SK-N-MC (cell line): ENCODE measurements around the gene SORBS2.

Source experiments
- EZH2 ChIP-seq: fragments of 200-600 bp; sonication (generic); IDR thresholded peaks from one replicate; pipeline ENCODE4 v1.6.1; 2017; ENCODE audit warnings: antibody characterized with exemption
- FOXP2 ChIP-seq: optimal IDR thresholded peaks from 2 replicates; pipeline ENCODE3; 2011; ENCODE audit warnings: mild to moderate bottlenecking, moderate library complexity; ENCODE audit not compliant: insufficient read depth; ENCODE audit errors: extremely low read length, control extremely low read depth
- POLR2AphosphoS5 ChIP-seq: IDR thresholded peaks from 2 replicates; pipeline ENCODE4 v1.6.1; 2012; ENCODE audit warnings: mild to moderate bottlenecking, low read depth, low read length, borderline replicate concordance

DNA sequence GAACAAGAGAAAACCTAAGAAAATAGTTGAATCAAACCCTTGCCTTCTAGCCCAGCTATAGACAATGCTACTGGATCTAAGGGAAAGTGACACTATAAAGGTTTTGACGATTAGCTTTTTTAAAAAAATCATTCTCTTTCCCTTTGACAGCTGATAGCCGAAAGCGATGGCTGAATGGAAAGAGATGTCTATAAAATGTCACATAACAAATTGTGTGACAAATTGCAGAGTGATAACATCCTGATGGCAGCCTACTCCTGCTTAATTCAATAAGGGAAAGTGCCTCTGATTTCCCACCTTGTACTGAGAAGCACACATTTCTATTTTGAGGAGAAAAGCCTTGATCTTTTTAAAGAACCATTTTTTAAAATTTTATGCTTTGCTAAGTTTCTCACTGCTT, 114.5 kb downstream of the SORBS2 start:
- TF ChIP-seq POLR2AphosphoS5 (no peak), FOXP2 (no peak), EZH2 (no peak)
